Gastrocnemius medialis (tissue), 4 donors: ENCODE measurements around the gene FARS2.

Experiments
- POLR2A ChIP-seq, 2 donors: fragments of 450-650 bp; IDR thresholded peaks; one replicate each; pipeline ENCODE4 v1.6.1; 2017; ENCODE audit warnings: antibody characterized with exemption in 2 of 2, mild to moderate bottlenecking in 2 of 2, moderate library complexity in 2 of 2
- TF ChIP-seq, protein P1 (sequence below), 5 experiments: fragments of 450-650 bp in 3 of 5; fragments of 200-600 bp in 2 of 5; sonication (generic) in 2 of 5; IDR thresholded peaks in 4 of 5; conservative IDR thresholded peaks in 1 of 5; 1 replicate in 4 of 5; 2 replicates in 1 of 5; pipeline ENCODE4 v1.5.1; 2016 to 2019; ENCODE audit warnings: antibody characterized with exemption in 5 of 5, mild to moderate bottlenecking in 3 of 5, moderate library complexity in 3 of 5

- TF ChIP-seq, protein P1, sequence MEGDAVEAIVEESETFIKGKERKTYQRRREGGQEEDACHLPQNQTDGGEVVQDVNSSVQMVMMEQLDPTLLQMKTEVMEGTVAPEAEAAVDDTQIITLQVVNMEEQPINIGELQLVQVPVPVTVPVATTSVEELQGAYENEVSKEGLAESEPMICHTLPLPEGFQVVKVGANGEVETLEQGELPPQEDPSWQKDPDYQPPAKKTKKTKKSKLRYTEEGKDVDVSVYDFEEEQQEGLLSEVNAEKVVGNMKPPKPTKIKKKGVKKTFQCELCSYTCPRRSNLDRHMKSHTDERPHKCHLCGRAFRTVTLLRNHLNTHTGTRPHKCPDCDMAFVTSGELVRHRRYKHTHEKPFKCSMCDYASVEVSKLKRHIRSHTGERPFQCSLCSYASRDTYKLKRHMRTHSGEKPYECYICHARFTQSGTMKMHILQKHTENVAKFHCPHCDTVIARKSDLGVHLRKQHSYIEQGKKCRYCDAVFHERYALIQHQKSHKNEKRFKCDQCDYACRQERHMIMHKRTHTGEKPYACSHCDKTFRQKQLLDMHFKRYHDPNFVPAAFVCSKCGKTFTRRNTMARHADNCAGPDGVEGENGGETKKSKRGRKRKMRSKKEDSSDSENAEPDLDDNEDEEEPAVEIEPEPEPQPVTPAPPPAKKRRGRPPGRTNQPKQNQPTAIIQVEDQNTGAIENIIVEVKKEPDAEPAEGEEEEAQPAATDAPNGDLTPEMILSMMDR (IDR thresholded peaks at IDR 0.05 in 4 of 5, conservative IDR thresholded peaks at IDR 0.05 in 1 of 5): no peak
- no peak for TF ChIP-seq POLR2A (IDR thresholded peaks at IDR 0.05)
These were observed 468.7 kb downstream of the FARS2 start for GRCh38 chr6:5729813-5730517.
